HuH-7.5 (cell line): ENCODE results near the gene OR5D16.
"Not testable (repeated sequence)": the region's sequence is repeated elsewhere in the genome, so short reads cannot be mapped to it uniquely, and the experiment has no call there.

Experiments
- DNase-seq: peaks from one replicate; pipeline ENCODE4 v3.0.0; 2011; ENCODE audit warnings: low spot score

The OR5D16 gene

GRCh38 chr11:55838452-55838851, at the start of gene OR5D16:
OR5D16 (plus strand) TSS chr11:55838752; CDS start chr11:55838752, 0 bp downstream.
- no peak for DNase-seq

- DNase-seq = no peak
These were observed 46.9 kb upstream of the OR5D16 start for GRCh38 chr11:55791606-55792005.

DNA sequence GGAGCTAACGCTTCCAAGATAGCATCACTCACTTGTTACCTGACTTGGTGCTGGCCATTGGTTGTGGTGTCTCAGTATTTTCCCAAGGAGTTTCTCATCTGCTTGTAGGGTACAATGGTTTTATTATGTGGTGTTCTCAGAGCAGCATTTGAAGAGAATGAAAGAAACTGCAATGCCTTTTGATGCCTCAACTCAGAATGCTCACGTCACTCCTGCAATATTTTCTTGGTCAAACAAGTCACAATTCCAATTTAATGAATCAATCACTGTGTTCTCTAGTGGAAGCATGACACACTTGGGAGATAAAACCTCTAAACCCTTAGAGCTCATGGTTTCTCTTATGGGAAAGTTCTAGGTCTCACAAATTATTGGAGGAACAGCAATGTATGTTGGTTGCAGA, 45.2 kb upstream of the OR5D16 start:
- DNase-seq = no peak

DNA sequence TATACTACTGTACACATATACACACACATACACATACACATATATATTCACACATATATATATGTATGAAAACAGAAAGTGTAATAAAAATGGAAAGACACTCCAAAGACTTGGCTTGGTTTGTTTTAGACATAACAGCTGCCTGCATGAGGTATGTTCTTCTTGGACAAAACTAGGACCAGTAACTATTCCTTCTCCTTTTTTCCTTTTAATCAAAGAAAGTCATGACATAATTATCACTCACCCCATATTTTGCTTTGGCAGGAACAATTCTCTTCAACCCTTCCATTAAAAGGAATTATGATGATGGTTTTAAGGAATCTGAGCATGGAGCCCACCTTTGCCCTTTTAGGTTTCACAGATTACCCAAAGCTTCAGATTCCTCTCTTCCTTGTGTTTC, 43.3 kb upstream of the OR5D16 start, which contains the start of gene OR5D14:
Gene OR5D14 (plus strand): TSS at position 301 of the 400 bp plus-strand sequence. CDS start 0 bp downstream, at position 301.
- no peak for DNase-seq

DNA sequence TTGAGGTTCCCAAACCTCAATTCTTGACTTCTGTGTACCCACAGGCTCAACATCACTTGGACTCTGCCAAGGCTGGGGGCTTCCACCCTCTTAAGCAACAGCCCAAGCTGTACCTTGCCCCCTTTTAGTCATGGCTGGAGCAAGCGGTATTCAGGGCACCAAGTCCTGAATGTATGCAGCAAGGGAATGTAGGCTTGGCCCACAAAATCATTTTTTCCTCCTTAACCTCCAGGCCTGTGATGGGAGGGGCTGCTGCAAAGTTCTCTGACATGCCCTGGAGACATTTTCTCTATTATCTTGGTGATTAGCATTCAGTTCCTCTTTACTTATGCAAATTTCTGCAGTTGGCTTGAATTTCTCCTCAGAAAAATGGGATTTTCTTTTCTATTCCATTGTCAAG, 32.3 kb upstream of the OR5D16 start:
- DNase-seq = no peak

DNA sequence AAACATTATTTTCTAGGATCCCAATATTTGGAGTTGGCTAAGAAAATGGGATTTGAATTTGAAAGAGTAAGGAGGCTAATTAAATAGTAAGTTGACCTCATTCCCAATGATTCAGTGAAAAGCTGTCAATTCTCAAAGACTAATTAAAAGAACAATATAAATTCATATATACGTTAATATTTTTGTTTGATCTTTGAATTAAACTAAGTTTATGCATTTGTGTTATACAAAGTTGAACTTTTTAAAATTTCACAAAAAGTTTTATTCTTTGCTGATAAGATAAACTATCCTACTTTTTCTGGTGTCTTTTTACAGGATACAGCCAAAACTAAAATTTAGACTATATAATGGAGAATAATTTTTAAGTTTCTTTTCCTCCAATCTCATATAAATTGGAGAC, 27.5 kb upstream of the OR5D16 start, which contains the start of gene OR5L1:
Gene OR5L1 (plus strand): TSS at position 301 of the 400 bp plus-strand sequence. CDS start 100 bp downstream, outside the sequence.
- DNase-seq = no peak

DNA sequence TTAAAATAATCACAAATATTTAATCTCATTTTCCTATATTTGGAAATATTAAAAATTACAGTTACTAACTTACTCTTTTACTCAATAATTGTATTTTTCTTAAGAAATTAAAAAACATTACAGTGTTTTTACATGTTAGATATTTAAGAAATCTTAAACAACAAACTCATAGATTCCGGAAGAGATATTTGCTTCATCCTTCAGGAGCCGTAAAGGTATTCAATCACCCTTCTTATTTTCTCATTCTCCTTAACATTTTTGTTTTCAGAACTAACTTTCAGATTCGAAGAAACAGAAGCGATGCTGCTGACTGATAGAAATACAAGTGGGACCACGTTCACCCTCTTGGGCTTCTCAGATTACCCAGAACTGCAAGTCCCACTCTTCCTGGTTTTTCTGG, 19.2 kb upstream of the OR5D16 start, which contains the start of gene OR5D18:
Gene OR5D18 (plus strand): TSS at position 301 of the 400 bp plus-strand sequence. CDS start 0 bp downstream, at position 301.
- DNase-seq = no peak

- DNase-seq = no peak
These were observed 11.6 kb upstream of the OR5D16 start, which contains the start of gene OR5L2 for GRCh38 chr11:55826919-55827318. OR5L2 (plus strand) TSS chr11:55827219; CDS start chr11:55827219, 0 bp downstream.

DNA sequence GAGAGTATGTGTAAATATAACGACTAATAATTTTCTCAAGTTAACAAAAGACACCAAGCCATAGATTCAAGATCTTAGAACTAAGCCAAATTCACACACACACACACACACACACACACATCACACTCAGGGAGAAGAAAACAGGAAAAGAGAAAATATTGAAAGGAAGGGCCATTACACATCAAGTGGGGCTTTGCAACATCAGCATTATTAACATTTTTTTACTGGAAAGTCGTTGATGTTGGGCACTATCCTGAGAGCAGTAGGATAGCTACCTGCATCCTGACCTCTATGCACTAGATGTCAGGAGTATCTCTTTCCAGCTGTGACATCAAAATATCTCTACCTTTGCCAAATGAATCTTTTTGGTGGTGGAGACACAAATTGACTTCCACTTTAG, 8.9 kb downstream of the OR5D16 start:
- DNase-seq = no peak

GRCh38 chr11:55849037-55849436, 10.5 kb downstream of the OR5D16 start:
- DNase-seq = no peak

DNA sequence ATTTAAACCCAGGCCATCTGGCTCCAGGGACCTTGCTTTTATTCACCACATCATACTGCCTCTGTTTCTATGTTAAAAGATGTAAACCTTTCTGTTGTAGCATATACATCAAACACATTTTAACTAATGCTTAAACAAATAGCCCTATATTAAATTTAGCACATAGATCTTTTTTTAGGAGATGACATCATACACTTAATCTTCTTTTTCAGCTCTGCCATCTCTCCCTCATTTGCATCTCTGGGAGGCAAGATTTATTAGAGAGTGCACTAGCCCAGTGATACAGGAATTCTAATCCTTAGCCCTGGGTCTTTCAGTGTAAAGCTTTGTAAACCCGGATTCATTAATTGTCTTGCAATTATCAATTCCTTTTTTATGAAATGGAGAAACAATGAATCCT, 13.6 kb downstream of the OR5D16 start:
- DNase-seq = no peak

DNA sequence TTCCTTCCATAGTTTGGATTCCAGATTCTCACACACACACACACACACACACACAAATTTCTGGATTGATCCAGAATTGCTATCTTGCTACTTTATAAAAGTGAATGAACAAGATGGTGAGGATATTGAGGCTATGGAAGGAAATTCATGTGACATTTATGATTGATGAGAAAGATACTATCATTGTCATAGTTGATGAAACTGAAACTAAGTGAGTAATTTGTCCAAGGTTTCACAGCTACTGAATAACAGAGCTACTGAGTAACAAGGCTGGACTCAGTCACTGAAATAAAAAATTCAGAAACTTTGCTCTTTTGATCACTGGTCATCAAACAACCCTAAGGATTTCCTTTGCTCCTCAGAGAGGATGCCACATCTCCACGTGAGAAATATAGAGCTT, 16.2 kb downstream of the OR5D16 start:
- no peak for DNase-seq

DNA sequence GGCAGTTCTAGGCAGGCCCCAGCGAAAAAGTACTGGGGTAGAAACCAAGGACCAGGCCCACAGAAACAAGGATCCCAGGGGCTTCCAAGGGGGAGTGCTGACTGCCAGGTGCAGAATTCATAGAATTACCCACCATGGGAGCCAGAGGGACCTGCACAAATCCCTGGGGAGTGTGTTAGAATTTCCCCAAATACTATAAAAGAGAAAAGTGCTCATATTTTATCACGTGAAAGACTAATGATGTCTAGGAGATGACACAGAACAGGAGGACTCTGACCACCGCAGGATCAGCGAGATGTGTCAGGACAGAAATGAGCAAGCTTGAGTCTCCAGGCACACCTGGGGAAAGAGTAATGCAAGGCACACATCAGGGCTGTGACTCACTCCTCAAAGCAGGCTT, 28.8 kb downstream of the OR5D16 start:
- DNase-seq = not testable (repeated sequence)

DNA sequence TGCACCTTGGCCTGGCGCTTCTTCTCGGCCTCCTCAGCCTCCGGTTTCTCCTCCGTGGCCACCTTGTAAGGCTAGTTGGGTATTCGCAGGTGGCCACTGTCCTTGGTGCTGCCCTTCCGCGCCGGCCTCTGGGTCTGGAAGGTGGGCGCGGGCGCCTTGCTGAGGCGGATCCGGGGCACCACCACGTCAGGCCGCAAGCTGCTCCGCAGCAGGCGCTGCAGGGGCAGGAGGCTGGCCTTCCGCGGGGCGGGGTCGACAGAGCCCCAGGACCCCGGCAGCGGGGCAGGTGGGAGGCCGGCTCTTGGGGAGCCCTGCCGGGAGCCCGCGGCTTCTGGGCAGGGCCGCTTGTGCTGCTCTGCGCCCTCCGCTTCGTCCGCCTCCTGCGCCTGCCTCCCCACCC, 34.2 kb downstream of the OR5D16 start:
- not testable (repeated sequence) for DNase-seq

DNA sequence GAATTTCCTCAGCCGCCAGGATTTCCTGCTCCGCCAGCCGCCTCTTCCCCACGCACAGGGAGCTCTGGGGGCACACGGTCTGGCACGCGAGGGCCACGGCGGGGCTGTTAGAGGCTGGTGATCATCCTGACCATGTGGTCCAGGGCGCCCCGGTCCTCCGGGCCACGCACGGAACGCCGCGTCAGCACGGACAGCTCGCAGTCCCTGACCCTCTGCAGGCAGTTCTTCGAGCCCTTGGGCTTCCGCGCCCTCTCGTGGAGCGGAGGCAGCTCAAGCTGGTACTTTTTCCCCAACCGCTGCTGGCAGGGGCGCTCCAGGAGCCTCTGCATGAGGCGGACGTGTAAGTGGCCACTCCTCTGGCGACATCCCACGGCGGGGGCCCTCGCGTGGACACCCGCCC, 34.6 kb downstream of the OR5D16 start:
- not testable (repeated sequence) for DNase-seq

GRCh38 chr11:55882997-55883396, 44.4 kb downstream of the OR5D16 start, which contains the start of gene TRIM51:
TRIM51 (plus strand) TSS chr11:55883297; CDS start chr11:55885429, 2,132 bp downstream.
- DNase-seq = not testable (repeated sequence)

DNA sequence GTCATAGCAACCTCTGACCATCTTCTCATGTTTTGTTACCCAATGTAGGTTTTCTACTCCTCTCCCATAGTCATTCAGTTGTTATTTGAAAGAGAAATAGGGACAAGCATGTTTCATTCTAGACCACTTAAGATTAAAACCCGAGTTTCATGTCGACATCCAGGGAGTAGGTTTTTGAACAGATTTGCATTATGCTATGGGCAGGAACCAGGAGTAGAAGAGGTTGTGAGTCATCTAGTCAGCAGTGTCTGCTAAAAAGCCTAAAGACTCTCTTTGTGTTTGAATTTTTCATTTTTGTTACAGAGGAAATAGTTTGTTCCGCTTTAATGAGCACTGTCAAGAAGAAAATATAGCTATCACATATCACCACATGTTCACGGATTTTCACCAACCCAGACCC, 46.4 kb downstream of the OR5D16 start:
- DNase-seq = not testable (repeated sequence)

- DNase-seq = not testable (repeated sequence)
These were observed 46.9 kb downstream of the OR5D16 start for GRCh38 chr11:55885481-55885880.
